Osteocyte (in vitro differentiated cells): Measurements from ENCODE around the gene TAF6. TPM values are rescaled to one million over a fixed set of nuclear protein-coding genes. Genes with fewer than 3 reads are reported as not detected.
A peak's percentile ranks its signal among the peaks of the same experiment; 100 is the strongest.

ENCODE experiments used
- DNase-seq: peaks from one replicate; pipeline ENCODE4 v3.0.0; 2021; ENCODE audit warnings: mixed read lengths; ENCODE audit not compliant: unreplicated experiment; ENCODE audit errors: extremely low spot score
- H3K27ac Mint-ChIP-seq: one replicate; pipeline ENCODE4 v1.8.0; 2021; ENCODE audit warnings: mild to moderate bottlenecking, mixed read lengths; ENCODE audit not compliant: unreplicated experiment
- H3K27me3 Mint-ChIP-seq: one replicate; pipeline ENCODE4 v1.8.0; 2021; ENCODE audit warnings: mixed read lengths; ENCODE audit not compliant: unreplicated experiment
- H3K36me3 Mint-ChIP-seq: one replicate; pipeline ENCODE4 v1.8.0; 2021; ENCODE audit warnings: mixed read lengths; ENCODE audit not compliant: unreplicated experiment
- H3K4me1 Mint-ChIP-seq: one replicate; pipeline ENCODE4 v1.8.0; 2021; ENCODE audit warnings: mixed read lengths; ENCODE audit not compliant: unreplicated experiment
- H3K4me3 Mint-ChIP-seq: one replicate; pipeline ENCODE4 v1.8.0; 2021; ENCODE audit warnings: mild to moderate bottlenecking, moderate library complexity, mixed read lengths; ENCODE audit not compliant: unreplicated experiment
- H3K9me3 Mint-ChIP-seq: one replicate; pipeline ENCODE4 v1.8.0; 2021; ENCODE audit warnings: mixed read lengths; ENCODE audit not compliant: unreplicated experiment
- total RNA-seq: library from RNA; stranded (reverse); gene quantifications from 2 replicates; pipeline ENCODE4 v1.2.1, GENCODE V29; 2021
- TF ChIP-seq, protein P1 (sequence below): fragments of 200-600 bp; sonication (generic); IDR thresholded peaks from 2 replicates; pipeline ENCODE4 v1.5.0; 2021; ENCODE audit warnings: antibody characterized with exemption, mild to moderate bottlenecking, moderate library complexity

TAF6 gene
- total RNA-seq, 1 donor from 2014 or later = 62.8 TPM

DNA sequence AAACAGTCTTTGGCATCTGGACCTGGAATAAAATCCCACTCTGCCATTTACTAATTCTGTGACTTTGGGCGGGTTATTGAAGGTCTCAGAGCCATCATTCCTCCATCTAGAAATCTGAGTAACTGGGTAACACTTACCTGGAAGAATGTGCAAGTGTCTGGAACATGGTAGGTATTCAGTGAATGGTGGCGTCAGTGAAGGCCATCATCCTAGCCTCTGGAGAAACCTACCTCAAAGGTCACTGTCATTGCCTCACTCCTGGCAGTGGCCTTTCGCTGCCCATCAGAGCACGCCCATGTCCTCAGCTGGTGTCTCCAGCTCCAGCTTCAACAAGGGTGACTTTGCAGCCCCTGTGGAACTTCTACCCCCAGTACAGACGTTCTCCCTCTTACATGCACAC lies 44.7 kb upstream of the TAF6 start:
- no peak for DNase-seq
- no peaks in the 10 kb centered on the region for H3K36me3 Mint-ChIP-seq
- TF ChIP-seq, protein P1, sequence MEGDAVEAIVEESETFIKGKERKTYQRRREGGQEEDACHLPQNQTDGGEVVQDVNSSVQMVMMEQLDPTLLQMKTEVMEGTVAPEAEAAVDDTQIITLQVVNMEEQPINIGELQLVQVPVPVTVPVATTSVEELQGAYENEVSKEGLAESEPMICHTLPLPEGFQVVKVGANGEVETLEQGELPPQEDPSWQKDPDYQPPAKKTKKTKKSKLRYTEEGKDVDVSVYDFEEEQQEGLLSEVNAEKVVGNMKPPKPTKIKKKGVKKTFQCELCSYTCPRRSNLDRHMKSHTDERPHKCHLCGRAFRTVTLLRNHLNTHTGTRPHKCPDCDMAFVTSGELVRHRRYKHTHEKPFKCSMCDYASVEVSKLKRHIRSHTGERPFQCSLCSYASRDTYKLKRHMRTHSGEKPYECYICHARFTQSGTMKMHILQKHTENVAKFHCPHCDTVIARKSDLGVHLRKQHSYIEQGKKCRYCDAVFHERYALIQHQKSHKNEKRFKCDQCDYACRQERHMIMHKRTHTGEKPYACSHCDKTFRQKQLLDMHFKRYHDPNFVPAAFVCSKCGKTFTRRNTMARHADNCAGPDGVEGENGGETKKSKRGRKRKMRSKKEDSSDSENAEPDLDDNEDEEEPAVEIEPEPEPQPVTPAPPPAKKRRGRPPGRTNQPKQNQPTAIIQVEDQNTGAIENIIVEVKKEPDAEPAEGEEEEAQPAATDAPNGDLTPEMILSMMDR = no peak
- H3K4me1 Mint-ChIP-seq = peaks cover 27% of the 10 kb centered on the region
- no peak overlapping the region for H3K4me3 Mint-ChIP-seq
- no peak overlapping the region for H3K27ac Mint-ChIP-seq
- no peaks in the 10 kb centered on the region for H3K9me3 Mint-ChIP-seq
- peaks cover 8% of the 10 kb centered on the region for H3K27me3 Mint-ChIP-seq

DNA sequence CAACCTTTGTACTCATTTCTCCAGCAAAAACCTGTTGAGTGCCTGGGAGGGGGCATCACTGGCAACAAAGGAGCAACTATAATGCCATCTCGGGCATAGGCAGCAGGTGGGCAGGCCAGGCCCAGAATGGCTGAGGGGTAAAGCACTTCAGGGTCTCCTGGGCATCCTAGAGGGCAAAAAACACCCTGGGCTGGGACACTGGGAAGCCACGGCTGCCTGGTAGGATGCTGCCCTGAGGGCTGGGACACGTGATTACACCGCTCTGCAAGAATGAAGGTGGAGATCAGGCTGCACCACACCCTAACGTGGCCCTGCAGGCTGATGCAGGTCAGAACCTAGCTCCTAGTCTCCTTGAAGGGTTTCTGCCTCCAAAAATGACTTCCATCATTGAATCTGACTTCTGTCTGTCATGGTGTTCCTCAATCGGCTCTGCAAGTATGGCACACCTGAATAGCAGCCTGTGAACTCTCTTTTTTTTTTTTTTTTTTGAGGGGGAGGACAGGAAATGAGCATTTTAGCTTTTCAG lies 43.9 kb upstream of the TAF6 start:
- no peak overlapping the region for H3K4me3 Mint-ChIP-seq
- no peak for DNase-seq
- peaks cover 23% of the 10 kb centered on the region for H3K4me1 Mint-ChIP-seq
- no peaks in the 10 kb centered on the region for H3K9me3 Mint-ChIP-seq
- H3K36me3 Mint-ChIP-seq = no peaks in the 10 kb centered on the region
- peaks cover 8% of the 10 kb centered on the region for H3K27me3 Mint-ChIP-seq
- TF ChIP-seq, protein P1 = no peak
- no peak overlapping the region for H3K27ac Mint-ChIP-seq

DNA sequence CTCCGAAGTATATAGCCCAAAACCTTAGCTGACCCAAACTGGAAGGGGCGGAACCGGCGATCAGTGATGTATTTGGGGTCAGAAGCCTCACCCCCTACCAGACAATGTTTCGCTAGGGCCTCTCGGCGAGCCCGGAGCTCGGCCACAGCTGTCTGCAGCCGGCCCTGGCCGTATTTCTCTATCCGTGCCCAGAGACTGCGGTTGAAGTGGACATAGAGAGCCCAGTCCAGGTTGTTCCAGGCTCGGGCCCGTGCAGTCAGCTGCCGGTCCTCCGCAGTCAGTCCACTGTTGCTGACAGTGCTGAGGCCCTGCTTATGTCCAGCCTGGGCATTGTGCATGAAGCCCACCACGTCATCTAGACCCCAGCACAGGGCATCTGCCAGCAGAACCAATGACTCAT lies 40.9 kb upstream of the TAF6 start:
- Mint-ChIP-seq H3K27me3 (no peaks in the 10 kb centered on the region), H3K36me3 (peaks cover 4% of the 10 kb centered on the region), H3K27ac (no peak overlapping the region), H3K9me3 (no peaks in the 10 kb centered on the region), H3K4me3 (peak overlapping the region; percentile 29), H3K4me1 (peaks cover 27% of the 10 kb centered on the region)
- TF ChIP-seq, protein P1 = no peak
- no peak for DNase-seq

DNA sequence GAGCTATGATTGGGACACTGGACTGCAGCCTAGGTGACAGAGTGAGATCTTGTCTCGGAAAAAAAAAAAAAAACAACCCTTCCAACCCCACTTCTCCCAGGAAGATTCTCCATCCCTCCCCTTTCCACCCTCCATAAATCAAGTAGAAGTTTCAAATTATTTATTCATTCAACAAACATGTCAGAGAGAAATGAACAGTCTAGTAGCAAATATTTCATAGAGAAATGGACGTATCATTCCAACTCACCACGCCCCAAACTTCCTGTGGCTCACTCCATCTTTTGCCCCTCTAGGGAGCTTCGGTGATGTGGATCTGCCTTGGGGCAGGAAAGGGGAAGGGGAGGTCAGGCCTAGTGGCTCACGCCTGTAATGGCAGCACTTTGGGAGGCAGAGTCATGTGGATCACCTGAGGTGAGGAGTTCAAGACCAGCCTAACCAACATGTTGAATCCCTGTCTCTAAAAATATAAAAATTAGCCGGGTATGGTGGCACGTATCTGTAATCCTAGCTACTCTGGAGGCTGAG lies 40.0 kb upstream of the TAF6 start:
- TF ChIP-seq, protein P1 = no peak

DNA sequence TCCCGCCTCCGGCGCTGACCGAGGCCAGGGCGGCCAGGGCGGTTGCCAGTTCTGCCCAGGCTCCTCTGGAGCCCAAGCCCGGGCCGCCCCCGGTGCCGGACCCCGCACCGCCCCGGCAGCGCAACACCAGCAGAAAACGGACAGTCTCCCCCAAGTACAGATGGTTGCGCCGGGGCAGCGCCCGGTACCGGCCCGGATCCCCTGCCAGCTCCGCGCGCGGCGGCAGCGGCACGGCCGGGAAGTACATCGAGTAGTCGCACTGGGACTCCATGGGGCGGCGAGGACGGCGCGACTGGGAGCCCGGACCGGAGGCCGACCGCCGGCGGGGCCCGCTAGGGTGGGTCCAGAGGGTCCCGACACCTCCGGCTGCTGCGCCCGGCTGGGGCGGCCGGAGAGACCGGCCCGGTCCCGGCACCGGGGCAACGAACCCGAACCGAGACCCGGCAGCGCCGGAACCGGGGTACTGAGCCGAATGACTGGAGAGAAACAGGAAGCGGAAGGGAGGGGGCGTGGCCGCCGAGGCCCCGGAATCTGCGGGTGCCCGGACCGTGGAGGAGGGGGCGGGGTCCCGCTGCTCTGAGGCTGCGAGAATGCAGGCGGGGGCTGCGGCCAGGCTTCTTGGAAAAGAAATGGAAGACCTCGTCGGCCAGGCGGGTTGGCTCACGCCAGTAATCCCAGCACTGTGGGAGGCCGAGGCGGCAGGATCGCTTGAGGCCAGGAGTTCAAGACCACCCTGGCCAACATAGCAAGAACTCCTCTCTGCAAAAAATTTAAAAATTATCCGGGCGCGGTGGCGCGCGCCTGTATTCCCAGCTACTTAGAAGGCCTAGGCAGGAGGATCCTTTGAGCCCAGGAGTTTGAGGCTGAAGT lies 39.3 kb upstream of the TAF6 start, which contains the start of gene TRAPPC14:
TRAPPC14 (minus strand) TSS at position 495 of the 870 bp plus-strand sequence; CDS start at position 271, 224 bp downstream.
- peaks cover 27% of the 10 kb centered on the region for H3K4me1 Mint-ChIP-seq
- peak within 1 kb of the TSS; percentile 75 for H3K27ac Mint-ChIP-seq
- TF ChIP-seq, protein P1 = no peak
- peaks cover 4% of the 10 kb centered on the region for H3K36me3 Mint-ChIP-seq
- H3K4me3 Mint-ChIP-seq = peak within 1 kb of the TSS; percentile 81
- peak; percentile 96 for DNase-seq
- no peaks in the 10 kb centered on the region for H3K27me3 Mint-ChIP-seq
- H3K9me3 Mint-ChIP-seq = no peaks in the 10 kb centered on the region

More for the DNA sequence above, 40.0 kb upstream of the TAF6 start:
- H3K36me3 Mint-ChIP-seq = peaks cover 4% of the 10 kb centered on the region
- H3K4me1 Mint-ChIP-seq = peaks cover 27% of the 10 kb centered on the region
- peak overlapping the region; percentile 75 for H3K27ac Mint-ChIP-seq
- DNase-seq = no peak
- H3K27me3 Mint-ChIP-seq = no peaks in the 10 kb centered on the region
- H3K4me3 Mint-ChIP-seq = peak overlapping the region; percentile 81
- H3K9me3 Mint-ChIP-seq = no peaks in the 10 kb centered on the region
